GM10266 (cell line): Measurements from ENCODE around the gene HCN2.
"Not testable (repeated sequence)": the region's sequence is repeated elsewhere in the genome, so short reads cannot be mapped to it uniquely, and the experiment has no call there.

ENCODE experiments used
- DNase-seq: peaks from one replicate; pipeline ENCODE4 v3.0.0; 2012; ENCODE audit errors: extremely low spot score
- TF ChIP-seq, protein P1 (sequence below): IDR thresholded peaks from 2 replicates; pipeline ENCODE4 v1.5.1; 2012; ENCODE audit warnings: mild to moderate bottlenecking, low read depth; ENCODE audit not compliant: control insufficient read depth, insufficient read depth; ENCODE audit errors: missing control alignments

Gene HCN2

DNA sequence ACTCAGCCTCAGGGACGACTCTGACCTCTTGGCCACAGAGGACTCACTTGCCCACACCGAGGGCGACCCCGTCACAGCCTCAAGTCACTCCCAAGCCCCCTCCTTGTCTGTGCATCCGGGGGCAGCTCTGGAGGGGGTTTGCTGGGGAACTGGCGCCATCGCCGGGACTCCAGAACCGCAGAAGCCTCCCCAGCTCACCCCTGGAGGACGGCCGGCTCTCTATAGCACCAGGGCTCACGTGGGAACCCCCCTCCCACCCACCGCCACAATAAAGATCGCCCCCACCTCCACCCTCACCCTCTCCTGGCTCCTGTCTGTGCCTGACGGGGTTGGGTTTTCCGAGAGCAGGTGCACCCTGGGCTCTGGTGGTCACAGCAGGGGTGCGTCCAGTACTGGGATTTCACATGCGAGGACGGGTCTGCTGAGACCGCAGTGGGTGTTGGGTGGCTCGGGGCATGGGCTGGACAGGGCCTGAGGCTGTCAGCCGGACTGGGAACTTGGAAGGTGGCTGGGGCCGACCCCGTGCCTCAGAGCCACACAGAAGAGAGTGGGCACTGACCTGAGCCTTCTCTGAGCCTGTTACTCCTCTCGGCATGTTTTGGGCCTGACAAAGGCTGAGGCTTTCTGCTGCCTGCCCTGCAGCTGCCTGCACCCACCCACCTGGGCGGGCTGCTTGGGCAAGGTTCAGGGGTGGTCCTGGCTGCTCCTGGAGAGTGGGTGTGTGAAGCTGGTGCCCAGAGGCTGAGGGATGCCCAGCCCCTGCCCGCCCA, 6.3 kb upstream of the HCN2 start:
- TF ChIP-seq, protein P1, sequence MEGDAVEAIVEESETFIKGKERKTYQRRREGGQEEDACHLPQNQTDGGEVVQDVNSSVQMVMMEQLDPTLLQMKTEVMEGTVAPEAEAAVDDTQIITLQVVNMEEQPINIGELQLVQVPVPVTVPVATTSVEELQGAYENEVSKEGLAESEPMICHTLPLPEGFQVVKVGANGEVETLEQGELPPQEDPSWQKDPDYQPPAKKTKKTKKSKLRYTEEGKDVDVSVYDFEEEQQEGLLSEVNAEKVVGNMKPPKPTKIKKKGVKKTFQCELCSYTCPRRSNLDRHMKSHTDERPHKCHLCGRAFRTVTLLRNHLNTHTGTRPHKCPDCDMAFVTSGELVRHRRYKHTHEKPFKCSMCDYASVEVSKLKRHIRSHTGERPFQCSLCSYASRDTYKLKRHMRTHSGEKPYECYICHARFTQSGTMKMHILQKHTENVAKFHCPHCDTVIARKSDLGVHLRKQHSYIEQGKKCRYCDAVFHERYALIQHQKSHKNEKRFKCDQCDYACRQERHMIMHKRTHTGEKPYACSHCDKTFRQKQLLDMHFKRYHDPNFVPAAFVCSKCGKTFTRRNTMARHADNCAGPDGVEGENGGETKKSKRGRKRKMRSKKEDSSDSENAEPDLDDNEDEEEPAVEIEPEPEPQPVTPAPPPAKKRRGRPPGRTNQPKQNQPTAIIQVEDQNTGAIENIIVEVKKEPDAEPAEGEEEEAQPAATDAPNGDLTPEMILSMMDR, result no peak

DNA sequence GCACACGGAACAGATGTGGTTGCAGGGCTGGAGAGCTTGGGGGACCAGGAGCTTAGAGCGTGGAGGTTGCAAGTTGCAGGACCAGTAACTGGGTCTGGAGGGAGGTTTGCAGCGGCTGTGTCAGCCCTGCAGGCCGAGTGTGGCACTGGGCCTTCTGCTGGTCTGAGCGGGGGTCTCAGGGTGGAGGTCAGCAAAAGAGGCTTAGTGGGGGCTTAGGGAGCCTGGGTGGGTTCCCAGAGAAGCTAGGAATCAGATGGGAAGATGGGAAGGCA, 5.8 kb upstream of the HCN2 start:
- DNase-seq, result no peak
- TF ChIP-seq, protein P1, result no peak

More for the DNA sequence above, 6.3 kb upstream of the HCN2 start:
- no peak for DNase-seq

DNA sequence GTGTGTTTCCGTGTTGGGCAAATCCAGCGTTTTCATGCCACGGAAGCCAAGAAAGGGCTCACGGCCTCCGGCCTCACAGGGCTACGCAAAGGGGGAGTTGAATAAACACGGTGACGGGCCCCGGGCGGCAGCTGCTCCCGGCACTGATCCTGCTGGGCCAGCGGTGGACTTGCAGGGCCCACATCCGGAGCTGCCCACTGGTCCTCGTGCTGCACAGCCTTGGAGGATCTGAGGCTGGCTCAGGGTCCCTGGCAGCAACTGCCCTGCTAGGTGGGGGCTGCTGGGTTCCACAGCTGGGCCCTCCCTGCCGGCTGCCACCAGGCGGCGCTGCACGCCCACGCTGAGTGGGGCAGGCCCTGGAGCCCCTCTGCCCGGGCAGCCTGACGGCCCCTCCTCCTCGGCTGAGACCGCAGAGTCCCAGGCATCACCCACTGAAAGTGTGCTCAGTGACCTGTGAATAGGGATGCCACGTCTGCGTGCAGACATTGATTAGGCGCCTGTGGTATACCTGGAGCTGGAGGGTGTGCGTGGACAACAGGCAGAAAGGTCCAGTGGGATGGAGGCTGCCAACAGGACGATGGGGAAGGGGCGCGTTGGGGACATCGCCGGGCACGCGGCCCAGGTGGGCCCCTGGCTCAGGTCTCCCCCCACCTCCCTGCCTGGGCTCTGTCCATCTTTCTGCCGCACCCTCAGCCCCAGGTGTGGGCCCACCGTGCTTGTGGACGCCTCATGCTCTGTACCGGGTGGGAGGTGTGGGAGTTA, 5.3 kb upstream of the HCN2 start:
- TF ChIP-seq, protein P1, result peak; percentile 90
- DNase-seq, result peak; percentile 91

DNA sequence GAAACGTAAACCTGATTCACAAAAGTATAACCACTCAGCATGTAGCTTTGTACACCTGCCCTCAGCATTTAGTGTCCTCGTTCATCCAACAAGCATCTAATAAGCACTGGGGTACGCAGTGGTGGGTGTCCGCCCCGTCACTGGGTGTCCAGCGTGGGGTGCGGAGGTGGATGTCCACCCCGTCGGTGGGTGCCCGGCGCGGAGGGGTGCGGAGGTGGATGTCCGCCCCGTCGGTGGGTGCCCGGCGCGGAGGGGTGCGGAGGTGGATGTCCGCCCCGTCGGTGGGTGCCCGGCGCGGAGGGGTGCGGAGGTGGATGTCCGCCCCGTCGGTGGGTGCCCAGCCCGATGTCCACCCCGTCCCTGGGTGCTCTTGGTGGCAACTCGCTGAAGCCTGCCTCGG, 4.5 kb upstream of the HCN2 start:
- DNase-seq, result not testable (repeated sequence)

DNA sequence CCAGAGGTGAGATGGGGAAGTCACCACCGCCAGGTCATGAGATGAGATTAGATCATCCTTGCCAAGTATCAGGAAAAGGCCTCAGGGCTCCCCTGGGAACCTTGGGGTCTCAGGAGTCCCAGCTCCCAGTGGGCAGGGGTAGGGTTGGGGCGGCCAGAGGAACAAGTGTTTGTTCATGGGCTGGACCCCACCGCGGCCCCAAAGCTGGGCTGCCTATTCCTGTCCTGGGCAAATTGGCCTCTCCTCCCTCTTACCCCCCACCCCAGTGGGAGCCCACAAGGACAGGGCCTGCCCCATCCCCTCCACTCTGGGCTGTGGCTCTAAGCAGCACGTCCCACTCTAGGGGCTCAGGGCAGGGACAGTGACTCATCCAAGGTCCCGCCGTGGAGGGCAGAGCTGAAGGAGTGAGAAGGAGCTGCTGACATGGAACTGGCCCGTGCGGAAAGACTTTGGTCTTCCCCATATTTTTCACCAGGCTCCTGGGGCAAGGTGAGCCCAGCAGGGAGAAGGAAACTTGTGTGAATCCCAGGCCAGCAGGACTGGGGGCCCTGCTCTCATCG, 4.0 kb upstream of the HCN2 start:
- no peak for DNase-seq
- TF ChIP-seq, protein P1, result no peak

DNA sequence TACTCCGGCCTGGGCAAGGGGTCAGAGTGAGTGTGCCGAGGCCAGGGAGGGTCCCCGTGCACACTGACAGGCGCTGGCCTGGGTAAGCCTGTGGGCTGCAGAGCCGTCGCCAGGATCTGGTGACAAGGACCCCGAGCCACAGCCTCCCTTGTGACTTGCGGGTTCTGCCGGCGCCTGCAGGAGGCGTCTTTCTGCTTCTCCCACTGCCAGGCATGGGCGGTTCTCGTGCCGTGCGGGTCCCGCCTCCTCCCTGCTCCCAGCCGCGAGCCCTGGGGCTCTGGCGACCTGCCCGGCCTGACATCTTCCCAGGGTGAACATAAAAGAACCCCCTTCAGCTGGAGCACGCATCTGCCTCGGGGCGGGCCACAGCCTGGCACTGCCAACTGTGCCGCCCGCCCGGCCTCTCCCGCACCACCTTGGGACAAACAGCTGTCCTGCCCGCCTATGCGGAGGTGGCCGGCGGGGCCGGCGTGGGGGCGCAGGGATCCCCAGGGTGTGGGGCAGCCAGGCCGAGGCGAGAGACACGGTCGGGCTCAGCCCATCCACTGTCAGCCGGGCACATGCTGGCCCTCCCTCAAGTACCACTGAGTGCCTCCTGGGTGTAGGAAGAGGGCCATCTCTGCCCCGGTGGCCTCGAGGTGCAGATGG, 1.5 kb upstream of the HCN2 start:
- TF ChIP-seq, protein P1, result peak; percentile 54
- DNase-seq, result peak; percentile 70

DNA sequence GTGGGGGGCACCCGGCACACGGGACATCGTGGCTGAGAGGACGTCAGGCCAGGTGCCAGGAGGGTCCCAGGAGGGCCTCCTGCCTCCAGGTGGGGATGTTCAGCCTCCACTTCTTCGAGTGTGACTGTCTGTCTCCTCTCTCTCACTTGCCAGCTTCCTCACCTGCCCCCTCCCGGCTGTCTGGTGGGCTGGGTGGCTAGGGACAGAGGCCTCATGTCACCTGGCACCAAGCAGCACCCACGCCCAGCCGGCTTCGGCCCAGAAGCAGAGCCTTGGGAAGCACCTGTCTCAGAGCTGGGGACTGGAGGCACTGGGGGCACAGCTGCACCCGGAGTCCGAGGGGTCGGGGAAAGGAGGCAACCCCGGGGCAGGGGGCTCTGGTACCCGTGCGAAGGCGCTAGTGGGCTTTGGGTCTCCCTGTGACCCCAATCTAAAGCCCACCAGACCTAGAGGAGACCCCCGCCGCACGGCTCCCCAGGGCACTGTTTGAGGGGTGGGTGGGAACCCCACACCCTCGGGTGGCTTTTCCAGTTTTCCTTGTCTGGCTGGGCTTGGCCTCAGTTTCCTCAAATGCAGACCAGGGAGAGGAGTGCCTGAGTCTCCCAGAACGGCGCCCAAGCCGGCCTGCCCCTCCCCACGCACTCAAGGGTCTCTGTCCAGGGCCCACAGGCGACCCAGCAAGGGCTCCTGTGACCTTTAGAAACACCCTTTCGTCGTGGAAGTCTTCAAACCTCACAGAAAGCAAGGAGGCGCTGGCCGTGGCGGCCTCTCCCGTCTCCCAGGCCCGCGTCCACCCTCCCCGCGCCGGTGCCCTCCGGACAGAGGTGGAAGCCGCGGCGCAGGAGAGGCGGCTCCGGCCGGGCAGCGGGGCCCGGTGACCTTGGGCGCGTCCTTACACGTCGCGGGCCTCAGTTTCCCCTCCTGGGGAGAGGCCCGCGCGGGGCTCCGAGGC, 664 bp upstream of the HCN2 start:
- TF ChIP-seq, protein P1, result peak; percentile 30
- no peak for DNase-seq
